ENCODE results near the gene KPNA6.

Gene KPNA6

DNA sequence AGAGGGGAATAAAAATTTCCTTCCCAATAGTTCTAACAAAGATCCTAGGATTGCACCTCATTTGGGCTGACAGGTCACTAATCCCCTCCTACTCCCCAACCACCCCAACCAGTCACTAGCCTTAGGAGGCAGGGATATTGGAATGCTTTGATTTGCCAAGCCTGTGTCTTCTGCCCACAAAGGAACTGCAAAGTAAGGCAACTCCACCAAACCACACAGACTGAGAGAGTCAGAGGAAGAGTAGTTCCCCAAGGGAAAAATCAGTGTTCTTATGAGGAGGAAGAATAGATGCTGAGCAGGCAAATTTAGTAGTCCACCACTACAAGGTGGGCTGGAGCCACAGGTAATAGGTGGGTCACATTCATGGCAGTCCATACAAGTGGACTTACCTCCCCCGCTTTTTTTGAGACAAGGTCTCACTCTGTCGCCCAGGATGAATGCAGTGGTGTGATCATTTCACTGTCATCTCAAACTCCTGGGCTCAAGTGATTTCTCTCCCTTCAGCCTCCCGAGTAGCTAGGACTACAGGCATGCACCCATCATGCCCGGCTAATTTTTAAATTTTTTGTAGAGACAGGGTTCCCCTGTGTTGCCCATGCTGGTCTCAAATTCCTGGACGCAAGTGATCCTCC lies 38.8 kb upstream of the KPNA6 start:
- Histone ChIP-seq H3K27me3 (replicated peaks) (no peaks in the 10 kb centered on the region), H3K4me3 (ENCODE audit: low read depth, low read length) (no peak overlapping the region), H3K27ac (no peak overlapping the region), H3K36me3 (replicated peaks) (peaks cover 5% of the 10 kb centered on the region)
- TF ChIP-seq, protein P1, sequence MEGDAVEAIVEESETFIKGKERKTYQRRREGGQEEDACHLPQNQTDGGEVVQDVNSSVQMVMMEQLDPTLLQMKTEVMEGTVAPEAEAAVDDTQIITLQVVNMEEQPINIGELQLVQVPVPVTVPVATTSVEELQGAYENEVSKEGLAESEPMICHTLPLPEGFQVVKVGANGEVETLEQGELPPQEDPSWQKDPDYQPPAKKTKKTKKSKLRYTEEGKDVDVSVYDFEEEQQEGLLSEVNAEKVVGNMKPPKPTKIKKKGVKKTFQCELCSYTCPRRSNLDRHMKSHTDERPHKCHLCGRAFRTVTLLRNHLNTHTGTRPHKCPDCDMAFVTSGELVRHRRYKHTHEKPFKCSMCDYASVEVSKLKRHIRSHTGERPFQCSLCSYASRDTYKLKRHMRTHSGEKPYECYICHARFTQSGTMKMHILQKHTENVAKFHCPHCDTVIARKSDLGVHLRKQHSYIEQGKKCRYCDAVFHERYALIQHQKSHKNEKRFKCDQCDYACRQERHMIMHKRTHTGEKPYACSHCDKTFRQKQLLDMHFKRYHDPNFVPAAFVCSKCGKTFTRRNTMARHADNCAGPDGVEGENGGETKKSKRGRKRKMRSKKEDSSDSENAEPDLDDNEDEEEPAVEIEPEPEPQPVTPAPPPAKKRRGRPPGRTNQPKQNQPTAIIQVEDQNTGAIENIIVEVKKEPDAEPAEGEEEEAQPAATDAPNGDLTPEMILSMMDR (IDR thresholded peaks at IDR 0.05; ENCODE audit: low read depth, low read length, missing control alignments), result no peak
- in situ Hi-C loops (cut with HindIII; ENCODE audit: low pct_ligation_motif_present, low sequenced_read_pairs), result no loop called here
- DNase-seq, result no peak

DNA sequence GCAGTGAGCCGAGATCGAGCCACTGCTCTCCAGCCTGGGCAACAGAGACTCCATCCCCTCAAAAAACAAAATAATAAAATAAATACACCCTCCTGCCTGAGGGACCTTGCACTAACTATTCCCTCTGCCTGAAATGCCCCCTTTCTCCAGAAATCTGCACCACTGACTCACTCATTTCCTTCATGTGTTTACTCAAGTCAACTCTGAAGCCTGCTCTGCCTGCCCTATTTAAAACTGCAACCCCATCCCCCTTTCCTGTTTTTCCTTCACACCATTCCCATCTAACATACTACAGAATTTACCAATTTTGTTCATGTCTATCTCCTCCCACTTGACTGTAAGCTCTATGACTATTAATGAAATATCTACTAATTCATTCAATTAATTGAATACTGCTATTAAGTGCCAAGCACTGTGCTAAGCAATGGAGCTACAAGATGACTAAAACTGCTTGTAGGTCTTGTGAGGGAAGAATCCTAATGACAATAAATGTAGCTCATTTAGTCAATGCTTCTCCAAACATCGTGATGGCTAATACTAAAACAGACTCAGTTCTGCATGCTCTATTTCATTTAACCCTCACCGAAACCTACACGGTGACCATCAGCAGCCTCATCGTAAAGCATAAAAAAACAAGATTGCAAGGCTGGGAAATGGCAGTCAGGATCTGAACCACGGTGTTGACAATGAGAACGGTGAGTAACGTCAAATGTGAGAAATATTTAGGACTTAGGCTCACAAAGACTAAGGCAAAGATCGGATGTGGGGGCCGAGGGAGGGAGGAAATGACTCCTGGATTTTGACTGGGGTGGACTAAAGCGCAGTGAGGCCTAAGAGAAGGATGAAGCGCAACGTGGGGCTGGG lies 35.9 kb upstream of the KPNA6 start:
- TF ChIP-seq, protein P1 (IDR thresholded peaks at IDR 0.05; ENCODE audit: low read depth, low read length, missing control alignments), result no peak
- no peaks in the 10 kb centered on the region for H3K27me3 ChIP-seq (replicated peaks)
- H3K36me3 ChIP-seq (replicated peaks), result peaks cover 8% of the 10 kb centered on the region
- H3K4me3 ChIP-seq (ENCODE audit: low read depth, low read length), result peak overlapping the region; percentile 86
- H3K27ac ChIP-seq, result peak overlapping the region; percentile 79
- in situ Hi-C loops (cut with HindIII; ENCODE audit: low pct_ligation_motif_present, low sequenced_read_pairs), result no loop called here
- DNase-seq, result peak; percentile 64

DNA sequence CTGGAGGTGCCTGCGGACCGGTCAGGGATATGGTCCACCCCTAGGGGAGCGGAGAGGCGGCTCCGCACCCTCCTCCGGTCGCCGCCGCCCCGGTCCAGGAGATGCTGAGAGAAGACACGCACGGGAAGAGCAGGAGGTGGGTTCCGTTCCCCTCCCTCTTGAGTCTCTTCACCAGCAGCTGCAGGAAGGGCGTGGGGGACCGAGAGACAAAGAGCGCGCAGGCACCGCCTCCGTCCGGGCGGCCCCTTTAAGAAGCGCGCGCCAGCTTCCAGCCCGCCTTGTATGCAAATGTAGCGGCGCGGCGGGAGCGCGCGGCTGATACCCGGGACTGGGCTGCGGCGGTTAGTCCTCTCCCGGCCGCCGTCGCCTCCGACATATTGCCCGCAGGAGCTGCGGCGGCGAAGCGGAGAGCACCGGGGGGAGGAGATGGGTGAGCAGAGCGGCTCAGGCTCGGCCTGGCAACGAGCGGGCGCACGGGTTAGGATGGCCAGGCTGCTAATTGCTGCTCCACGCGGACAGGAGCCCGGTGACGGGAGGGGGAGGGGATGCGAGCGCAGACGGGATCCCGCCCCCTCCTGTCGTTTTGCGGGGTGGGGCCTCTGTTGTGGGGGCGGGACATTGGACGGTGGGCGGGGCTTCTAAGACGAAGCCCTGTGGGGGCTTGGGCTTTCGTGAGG lies 35.1 kb upstream of the KPNA6 start, which contains the start of gene TMEM39B:
Gene TMEM39B, plus strand, starts transcription at position 318 of the 677 bp plus-strand sequence. Its CDS starts 109 bp downstream, at position 427.
- TF ChIP-seq, protein P1 (IDR thresholded peaks at IDR 0.05; ENCODE audit: low read depth, low read length, missing control alignments), result peak; percentile 26
- in situ Hi-C loops (cut with HindIII; ENCODE audit: low pct_ligation_motif_present, low sequenced_read_pairs), result no loop called here
- Histone ChIP-seq H3K4me3 (ENCODE audit: low read depth, low read length) (peak within 1 kb of the TSS; percentile 86), H3K36me3 (replicated peaks) (peaks cover 16% of the 10 kb centered on the region), H3K27ac (peak within 1 kb of the TSS; percentile 79), H3K27me3 (replicated peaks) (no peaks in the 10 kb centered on the region)
- peak; percentile 92 for DNase-seq

DNA sequence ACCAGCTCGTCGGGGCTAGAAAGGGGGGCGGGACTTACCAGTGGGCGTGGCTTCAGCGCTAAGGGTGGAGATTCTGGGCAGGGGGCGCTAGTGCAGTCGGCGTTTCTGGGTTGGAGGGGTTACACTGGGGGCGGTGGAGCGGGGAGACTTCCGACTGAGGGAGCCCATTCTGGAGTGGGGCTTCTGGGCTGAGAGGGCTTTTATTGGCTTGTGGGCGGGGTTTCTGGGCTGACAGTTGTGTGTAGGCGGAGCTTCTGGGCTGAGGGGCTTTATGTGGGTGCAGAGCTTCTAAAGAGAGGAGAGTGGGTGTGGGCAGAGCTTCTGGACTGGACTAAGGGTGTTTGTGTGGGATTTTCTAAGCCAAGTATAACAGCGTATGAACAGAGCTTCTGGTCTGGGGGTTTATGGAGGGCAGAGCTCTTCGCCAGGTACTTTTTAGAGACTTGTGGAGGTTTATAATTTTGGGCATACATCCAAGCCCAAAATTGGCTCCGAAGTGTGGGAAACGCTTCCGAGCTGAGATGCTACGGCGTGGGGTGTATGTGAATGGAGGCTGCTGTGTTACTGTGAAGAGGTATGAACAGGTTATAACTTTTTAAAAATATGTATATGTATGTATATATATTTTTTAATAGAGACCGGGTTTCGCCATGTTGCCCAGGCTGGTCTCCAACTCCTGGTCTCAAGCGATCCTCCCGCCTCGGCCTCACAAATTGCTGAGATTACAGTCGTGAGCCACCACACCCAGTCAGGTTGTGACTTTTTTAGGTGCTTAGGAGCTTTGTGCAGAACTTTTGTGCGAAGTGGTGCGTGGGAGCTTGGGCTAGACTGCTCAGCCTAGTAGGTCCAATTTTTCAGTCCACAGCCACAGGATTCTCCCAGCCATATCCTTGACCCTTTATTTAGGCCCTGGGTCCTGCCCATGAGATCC lies 34.3 kb upstream of the KPNA6 start:
- in situ Hi-C loops (cut with HindIII; ENCODE audit: low pct_ligation_motif_present, low sequenced_read_pairs), result no loop called here

More for the DNA sequence above, 34.3 kb upstream of the KPNA6 start:
- TF ChIP-seq, protein P1 (IDR thresholded peaks at IDR 0.05; ENCODE audit: low read depth, low read length, missing control alignments), result peak; percentile 48
- Histone ChIP-seq H3K36me3 (replicated peaks) (peaks cover 22% of the 10 kb centered on the region), H3K4me3 (ENCODE audit: low read depth, low read length) (peak overlapping the region; percentile 86), H3K27me3 (replicated peaks) (no peaks in the 10 kb centered on the region), H3K27ac (peak overlapping the region; percentile 79)
- no peak for DNase-seq

All from brain microvascular endothelial cell (primary cell).